IMR-90 (cell line): ENCODE data around the gene HADH. TPM values are rescaled to one million over a fixed set of nuclear protein-coding genes. Genes with fewer than 3 reads are reported as not detected.

Experiments
- ATAC-seq: fragments of 200-7000 bp; cut with Tn5 transposase; 2 replicates; pipeline ENCODE4 v1.9.1; 2020; ENCODE audit warnings: low read depth, mild to moderate bottlenecking, moderate library complexity
- BruUV-seq: library from RNA; stranded (reverse); fragments of 400-500 nt; replicated peaks from 2 replicates; lab custom pipeline; 2021; lab: Mats Ljungman, UMichigan
- CTCF ChIA-PET: fragments of 300-600 bp; formaldehyde crosslinking; extraction: SDS; loops from one replicate; lab custom pipeline; 2021; ENCODE audit warnings: antibody characterized with exemption; lab: Yijun Ruan, JAX
- POLR2A ChIA-PET: fragments of 300-600 bp; sonication (Branson Sonifier 250); formaldehyde crosslinking; loops from one replicate; lab custom pipeline; 2022; ENCODE audit warnings: antibody characterized with exemption; ENCODE audit not compliant: unreplicated experiment; lab: Charles Lee
- DNase-seq: peaks from one replicate; pipeline ENCODE4 v3.0.0; 2013
- H2AFZ ChIP-seq: replicated peaks from 2 replicates; pipeline ENCODE3; 2013; ENCODE audit warnings: low read length, mild to moderate bottlenecking; ENCODE audit not compliant: poor library complexity
- H2AK5ac ChIP-seq: 2 replicates; pipeline ENCODE4 v1.6.1; 2013; ENCODE audit warnings: low read depth, low read length, inconsistent platforms
- H2AK9ac ChIP-seq: replicated peaks from 2 replicates; pipeline ENCODE3; 2013; ENCODE audit warnings: mild to moderate bottlenecking, low read depth, low read length, moderate library complexity; ENCODE audit not compliant: poor library complexity
- H2BK120ac ChIP-seq: 2 replicates; pipeline ENCODE4 v1.6.1; 2013; ENCODE audit warnings: low read depth, low read length, inconsistent platforms
- H2BK15ac ChIP-seq: 3 replicates; pipeline ENCODE4 v1.6.1; 2013; ENCODE audit warnings: low read depth, low read length, inconsistent platforms
- H2BK20ac ChIP-seq: 2 replicates; pipeline ENCODE4 v1.6.1; 2013; ENCODE audit warnings: low read depth, mild to moderate bottlenecking, inconsistent platforms, low read length, moderate library complexity
- H2BK5ac ChIP-seq: 2 replicates; pipeline ENCODE4 v1.6.1; 2013; ENCODE audit warnings: mild to moderate bottlenecking, low read depth, low read length, inconsistent platforms; ENCODE audit not compliant: poor library complexity, severe bottlenecking
- H3K14ac ChIP-seq: replicated peaks from 2 replicates; pipeline ENCODE4 v1.6.1; 2013; ENCODE audit warnings: low read depth, low read length, inconsistent platforms
- H3K18ac ChIP-seq: 2 replicates; pipeline ENCODE4 v1.6.1; 2013; ENCODE audit warnings: low read depth, low read length, control low read depth
- H3K23ac ChIP-seq: 2 replicates; pipeline ENCODE4 v1.6.1; 2013; ENCODE audit warnings: low read depth, low read length, inconsistent platforms
- H3K27ac ChIP-seq: 2 replicates; pipeline ENCODE4 v1.5.1; 2013; ENCODE audit warnings: mild to moderate bottlenecking, control low read depth, low read length; ENCODE audit not compliant: insufficient read depth
- H3K27me3 ChIP-seq: 2 replicates; pipeline ENCODE4 v1.6.1; 2013; ENCODE audit warnings: low read length; ENCODE audit not compliant: control insufficient read depth, insufficient read depth
- H3K36me3 ChIP-seq: 2 replicates; pipeline ENCODE4 v1.6.1; 2013; ENCODE audit warnings: low read length, mixed read lengths; ENCODE audit not compliant: control insufficient read depth, insufficient read depth
- H3K4ac ChIP-seq: 2 replicates; pipeline ENCODE4 v1.6.1; 2013; ENCODE audit warnings: low read depth, low read length, inconsistent platforms
- H3K4me1 ChIP-seq: 2 replicates; pipeline ENCODE4 v1.6.1; 2013; ENCODE audit warnings: low read length, mixed read lengths; ENCODE audit not compliant: control insufficient read depth, insufficient read depth
- H3K4me2 ChIP-seq: 2 replicates; pipeline ENCODE4 v1.6.1; 2013; ENCODE audit warnings: low read depth, mild to moderate bottlenecking, control low read depth, low read length, moderate library complexity
- H3K4me3 ChIP-seq: 2 replicates; pipeline ENCODE4 v1.5.1; 2013; ENCODE audit warnings: low read depth, mild to moderate bottlenecking, control low read depth, low read length, moderate library complexity; ENCODE audit not compliant: insufficient read depth
- H3K56ac ChIP-seq: 2 replicates; pipeline ENCODE4 v1.6.1; 2013; ENCODE audit warnings: low read length, inconsistent platforms; ENCODE audit not compliant: insufficient read depth; ENCODE audit errors: extremely low read depth
- H3K79me1 ChIP-seq, 2 experiments: 2 replicates each; pipeline ENCODE4 v1.6.1; 2013; ENCODE audit warnings: low read length in 2 of 2, inconsistent platforms in 1 of 2, low read depth in 1 of 2
- H3K9ac ChIP-seq: 2 replicates; pipeline ENCODE4 v1.6.1; 2013; ENCODE audit warnings: low read depth, low read length, control low read depth
- H3K9me1 ChIP-seq: 2 replicates; pipeline ENCODE4 v1.6.1; 2013; ENCODE audit warnings: low read length, inconsistent platforms; ENCODE audit not compliant: insufficient read depth
- H3K9me3 ChIP-seq: 2 replicates; pipeline ENCODE4 v1.6.1; 2013; ENCODE audit warnings: low read length; ENCODE audit not compliant: control insufficient read depth, insufficient read depth
- H4K20me1 ChIP-seq: 2 replicates; pipeline ENCODE4 v1.6.1; 2013; ENCODE audit warnings: low read length, inconsistent platforms; ENCODE audit not compliant: insufficient read depth
- H4K5ac ChIP-seq: 2 replicates; pipeline ENCODE4 v1.6.1; 2013; ENCODE audit warnings: mild to moderate bottlenecking, low read depth, low read length, control low read depth
- H4K8ac ChIP-seq, 2 experiments: 2 replicates each; pipeline ENCODE4 v1.6.1; 2013; ENCODE audit warnings: low read depth in 2 of 2, low read length in 2 of 2, control low read depth in 1 of 2, inconsistent platforms in 1 of 2
- H4K91ac ChIP-seq: 2 replicates; pipeline ENCODE4 v1.6.1; 2013; ENCODE audit warnings: low read depth, low read length, inconsistent platforms; ENCODE audit not compliant: insufficient read depth
- BHLHE40 ChIP-seq: fragments of 150-350 bp; IDR thresholded peaks from 2 replicates; pipeline ENCODE4 v1.6.1; 2016; ENCODE audit warnings: mild to moderate bottlenecking, low read depth, low read length
- CEBPB ChIP-seq: IDR thresholded peaks from 2 replicates; pipeline ENCODE4 v1.6.1; 2012; ENCODE audit warnings: low read depth, low read length, improper control_type of control experiment
- CHD1 ChIP-seq: IDR thresholded peaks from 2 replicates; pipeline ENCODE4 v1.6.1; 2012; ENCODE audit warnings: low read depth, low read length, improper control_type of control experiment
- FOS ChIP-seq: fragments of 150-350 bp; IDR thresholded peaks from 2 replicates; pipeline ENCODE4 v1.6.1; 2016; ENCODE audit warnings: low read depth, low read length
- MAZ ChIP-seq: IDR thresholded peaks from 2 replicates; pipeline ENCODE4 v1.6.1; 2012; ENCODE audit warnings: low read depth, mild to moderate bottlenecking, low read length, improper control_type of control experiment, moderate library complexity, borderline replicate concordance
- MXI1 ChIP-seq: IDR thresholded peaks from 2 replicates; pipeline ENCODE4 v1.6.1; 2012; ENCODE audit warnings: low read depth, mild to moderate bottlenecking, low read length, moderate library complexity, borderline replicate concordance
- NFE2L2 ChIP-seq: fragments of 150-350 bp; IDR thresholded peaks from 2 replicates; pipeline ENCODE4 v1.6.1; 2016; ENCODE audit warnings: low read depth, mild to moderate bottlenecking, low read length
- POLR2A ChIP-seq: IDR thresholded peaks from 2 replicates; pipeline ENCODE4 v1.6.1; 2012; ENCODE audit warnings: mild to moderate bottlenecking, low read depth, low read length
- SMC3 ChIP-seq: fragments of 150-350 bp; IDR thresholded peaks from 2 replicates; pipeline ENCODE4 v1.6.1; 2016; ENCODE audit warnings: low read depth, mild to moderate bottlenecking, antibody characterized with exemption, low read length, moderate library complexity
- WGBS, 2 experiments: methylation state at CpG; one replicate each; pipeline versions ENCODE4 v1.1.5 to v1.1.7; 2013; ENCODE audit warnings: missing lambda C conversion rate in 2 of 2; ENCODE audit not compliant: insufficient read length in 1 of 2; ENCODE audit errors: extremely low coverage in 2 of 2; 5-methylcytosine and 5-hydroxymethylcytosine counted together
- dilution Hi-C: fragments of 300-500 bp; cut with HindIII; formaldehyde crosslinking; loops from one replicate; pipeline ENCODE4 v1.14.3; 2018; ENCODE audit warnings: low sequenced_read_pairs; ENCODE audit not compliant: unreplicated experiment
- in situ Hi-C: fragments of 300-500 bp; cut with MboI; formaldehyde crosslinking; loops from 3 replicates; pipeline ENCODE4 v1.14.3; 2019; ENCODE audit warnings: low sequenced_read_pairs, inconsistent platforms, mixed read lengths
- intact Hi-C: fragments of 100-400 bp; cut with micrococcal nuclease; formaldehyde crosslinking; loops from 2 replicates; pipeline ENCODE4 v1.10.0; 2022
- polyA plus RNA-seq, 3 experiments: library from polyadenylated mRNA; depleted of rRNA; stranded (reverse); fragments of >200 nt; gene quantifications; 2 replicates each; pipeline ENCODE4 v1.2.3, GENCODE V29; 2012; ENCODE audit warnings: low replicate concordance in 1 of 3
- total RNA-seq: library from RNA; depleted of rRNA; stranded (reverse); fragments of >200 nt; gene quantifications from 2 replicates; pipeline ENCODE4 v1.2.3, GENCODE V29; 2012

HADH gene
- total and polyA plus RNA-seq, 2 of the 4 experiments (the other 2 are of a cell fraction) = 6.8 to 22.6 TPM

DNA sequence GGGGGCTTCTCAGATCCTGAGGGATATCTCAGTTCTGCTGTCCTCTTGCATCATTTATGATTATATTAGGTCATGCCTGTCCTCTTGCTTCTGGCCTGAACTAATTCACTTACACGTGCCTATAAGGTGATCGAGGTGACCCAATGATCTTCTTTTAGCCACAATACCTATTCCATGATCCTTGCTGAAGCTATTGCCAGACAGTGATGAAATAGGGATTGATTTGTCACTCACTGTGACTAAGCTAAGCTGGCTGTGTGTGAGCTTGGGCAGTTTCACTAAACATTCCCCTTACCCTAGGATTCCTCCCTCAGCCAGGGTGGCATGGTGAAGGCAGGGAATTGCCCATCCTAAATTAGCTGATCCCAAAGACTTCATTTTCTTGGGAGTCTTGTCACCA, 19.0 kb downstream of the HADH start:
- WGBS, 2 experiments = no CpG with 5 or more reads among the region's 2 CpGs
- BruUV-seq = no TSS peak
- H3K27ac ChIP-seq = no peak overlapping the region

More for the DNA sequence above, 19.0 kb downstream of the HADH start:
- Histone ChIP-seq H2BK120ac (peak overlapping the region; percentile 26; the same call in 1 of the 2 replicates), H3K9ac (no peak overlapping the region), H2AFZ (no peak overlapping the region), H3K4ac (no peak overlapping the region), H3K23ac (no peak overlapping the region), H2AK9ac (no peak overlapping the region), H3K9me3 (no peaks in the 10 kb centered on the region), H2BK15ac (no peak overlapping the region), H3K18ac (no peak overlapping the region), H2AK5ac (no peak overlapping the region), H3K4me2 (no peak overlapping the region), H3K27me3 (no peaks in the 10 kb centered on the region), H3K36me3 (no peaks in the 10 kb centered on the region), H2BK20ac (no peak overlapping the region), H4K8ac (no peak overlapping the region), H3K56ac (no peak overlapping the region), H2BK5ac (no peak overlapping the region), H3K4me1 (peaks cover 6% of the 10 kb centered on the region; the same call in 1 of the 2 replicates), H3K9me1 (peaks cover 4% of the 10 kb centered on the region), H4K91ac (no peak overlapping the region), H3K79me1 (no peaks in the 10 kb centered on the region), H3K4me3 (no peak overlapping the region), H3K14ac (no peak overlapping the region), H4K5ac (no peak overlapping the region), H4K20me1 (no peaks in the 10 kb centered on the region)
- DNase-seq (peak; percentile 81), ATAC-seq (peak; percentile 21; the same call in 1 of the 2 replicates)
- in situ Hi-C loops (no loop called here), dilution Hi-C loops (no loop called here), intact Hi-C loops (no loop called here)
- ChIA-PET POLR2A (no interaction called here), CTCF (interaction anchor here (1.1 kb wide), 1 partner anchor 10 kb away, joined by 3 read pairs; no protein-coding TSS in a partner anchor)
- TF ChIP-seq MXI1 (no peak), NFE2L2 (peak; percentile 41; the same call in 1 of the 2 replicates), POLR2A (no peak), BHLHE40 (peak; percentile 90), FOS (0 out of 2 replicates have a peak, but pooled peaks have one; percentile 24), CEBPB (peak; percentile 94), MAZ (no peak), SMC3 (no peak), CHD1 (no peak)
